Measurements from ENCODE around the gene CIAO3. TPM values are rescaled to one million over a fixed set of nuclear protein-coding genes. Genes with fewer than 3 reads are reported as not detected.
"Not testable (repeated sequence)": the region's sequence is repeated elsewhere in the genome, so short reads cannot be mapped to it uniquely, and the experiment has no call there.

Gene CIAO3
- polyA plus RNA-seq, 2 donors = 21.9 to 41.2 TPM

DNA sequence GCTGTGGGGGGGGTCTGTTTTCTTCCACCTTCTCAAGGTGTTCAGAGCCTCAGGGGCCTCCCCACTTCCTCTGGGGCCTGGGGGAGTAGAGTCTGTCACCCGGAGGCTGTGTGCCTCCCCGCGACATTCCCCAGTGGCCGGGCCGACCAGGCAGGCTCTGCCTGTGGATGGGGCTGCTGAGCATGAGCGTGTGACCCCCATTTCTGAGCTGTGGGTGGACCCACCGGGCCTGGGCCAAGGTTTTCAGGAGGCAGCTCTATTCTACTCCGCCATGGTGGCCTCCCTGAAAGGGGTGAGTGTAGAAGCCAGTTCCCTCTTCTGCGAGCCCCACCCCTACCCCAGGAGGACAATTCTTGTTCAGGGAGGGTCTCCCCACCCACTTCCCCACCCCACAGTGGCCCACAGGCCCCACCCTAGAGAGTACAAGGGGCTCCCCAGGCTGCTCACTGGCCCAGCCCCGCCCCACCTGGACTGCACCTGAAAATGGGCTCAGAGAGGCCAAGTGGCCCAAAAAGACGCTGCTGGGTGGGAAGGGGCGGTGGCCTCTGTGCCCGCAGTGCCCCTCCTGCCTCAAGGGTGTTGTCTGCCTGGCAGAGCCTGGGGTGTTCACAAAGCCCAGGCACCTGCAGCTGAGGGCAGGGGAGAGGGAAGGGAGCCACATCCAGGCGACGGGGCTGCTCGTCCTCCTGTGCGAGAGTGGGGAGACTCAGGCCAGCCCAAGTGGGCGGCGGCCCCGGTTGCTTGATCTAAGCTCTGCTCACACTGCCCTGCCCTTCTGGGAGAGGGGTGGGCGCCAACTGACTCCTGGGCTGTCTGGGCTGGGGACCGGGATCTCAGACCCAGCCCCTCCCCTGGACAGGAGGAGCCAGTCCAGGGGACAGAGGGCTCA is 21.1 kb upstream of the CIAO3 start:
- H3K36me3 ChIP-seq (ENCODE audit: control insufficient read depth in 2 of 2, insufficient read depth in 2 of 2, low read length in 1 of 2) = no peaks in the 10 kb centered on the region
- 51 to 57% methylated on average over 22 of the region's 22 CpGs for WGBS, 2 donors
- H3K9me3 ChIP-seq (ENCODE audit: control insufficient read depth in 2 of 2, insufficient read depth in 1 of 2, low read depth in 1 of 2, low read length in 1 of 2) = no peaks in the 10 kb centered on the region
- peaks cover 0 to 5% of the 10 kb centered on the region in 2 donors for H3K4me1 ChIP-seq (ENCODE audit: control insufficient read depth in 2 of 2, insufficient read depth in 2 of 2, low read length in 1 of 2)
- H3K4me3 ChIP-seq (ENCODE audit: low read depth in 1 of 2, low read length in 2 of 2) = no peak overlapping the region
- H3K27me3 ChIP-seq (ENCODE audit: control insufficient read depth in 1 of 2, insufficient read depth in 2 of 2, low read length in 2 of 2) = no peaks in the 10 kb centered on the region
- no peak overlapping the region for H3K27ac ChIP-seq (ENCODE audit: low read depth in 2 of 2, low read length in 1 of 2)

DNA sequence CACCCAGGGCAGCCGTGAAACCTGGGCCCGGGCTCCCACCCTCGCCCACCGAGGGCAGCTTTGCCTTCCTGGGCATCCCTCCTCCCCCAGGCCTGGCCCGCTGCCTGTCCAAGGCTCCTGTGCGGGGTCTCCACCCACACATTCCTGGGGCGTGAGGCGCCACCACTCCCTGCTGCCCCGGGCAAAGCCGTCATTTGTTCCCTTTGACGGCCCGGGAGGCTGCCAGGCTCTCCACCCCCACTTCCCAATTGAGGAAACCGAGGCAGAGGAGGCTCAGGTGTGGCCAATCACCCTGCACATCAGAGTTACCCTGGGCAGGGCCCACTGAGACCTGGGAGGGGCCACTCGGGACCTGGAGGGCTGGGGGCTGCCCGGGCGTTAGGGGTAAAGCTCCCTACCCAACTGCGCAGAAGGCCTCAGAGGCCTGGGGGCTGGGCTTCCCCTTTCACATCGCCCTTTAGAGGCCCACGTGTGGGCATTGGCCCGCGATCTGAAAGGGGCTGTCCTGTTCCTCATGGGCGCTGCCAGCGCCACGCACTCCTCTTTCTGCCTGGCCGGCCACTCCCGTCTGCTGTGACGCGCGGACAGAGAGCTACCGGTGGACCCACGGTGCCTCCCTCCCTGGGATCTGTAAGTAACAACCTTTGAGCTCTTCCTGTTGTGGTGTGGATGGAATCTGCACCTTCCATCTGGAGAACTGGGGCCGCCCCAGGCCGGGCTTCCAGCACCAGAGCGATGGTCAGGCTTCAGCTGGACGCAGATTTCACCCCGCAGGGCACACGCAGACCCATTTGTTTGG is 19.9 kb upstream of the CIAO3 start, which contains the start of gene MSLN:
Gene MSLN, plus strand, starts transcription at position 190 of the 799 bp plus-strand sequence. CDS start 1,947 bp downstream, outside the sequence.
- no peaks in the 10 kb centered on the region for H3K36me3 ChIP-seq (ENCODE audit: control insufficient read depth in 2 of 2, insufficient read depth in 2 of 2, low read length in 1 of 2)
- WGBS, 2 donors = 60 to 66% methylated on average over 34 to 37 of the region's 37 CpGs
- peaks cover 0 to 5% of the 10 kb centered on the region in 2 donors for H3K4me1 ChIP-seq (ENCODE audit: control insufficient read depth in 2 of 2, insufficient read depth in 2 of 2, low read length in 1 of 2)
- H3K4me3 ChIP-seq (ENCODE audit: low read depth in 1 of 2, low read length in 2 of 2) = no peak within 1 kb of the TSS
- no peaks in the 10 kb centered on the region for H3K27me3 ChIP-seq (ENCODE audit: control insufficient read depth in 1 of 2, insufficient read depth in 2 of 2, low read length in 2 of 2)
- peak within 1 kb of the TSS; percentile 50 to 59 for H3K27ac ChIP-seq (ENCODE audit: low read depth in 2 of 2, low read length in 1 of 2)
- no peaks in the 10 kb centered on the region for H3K9me3 ChIP-seq (ENCODE audit: control insufficient read depth in 2 of 2, insufficient read depth in 1 of 2, low read depth in 1 of 2, low read length in 1 of 2)

DNA sequence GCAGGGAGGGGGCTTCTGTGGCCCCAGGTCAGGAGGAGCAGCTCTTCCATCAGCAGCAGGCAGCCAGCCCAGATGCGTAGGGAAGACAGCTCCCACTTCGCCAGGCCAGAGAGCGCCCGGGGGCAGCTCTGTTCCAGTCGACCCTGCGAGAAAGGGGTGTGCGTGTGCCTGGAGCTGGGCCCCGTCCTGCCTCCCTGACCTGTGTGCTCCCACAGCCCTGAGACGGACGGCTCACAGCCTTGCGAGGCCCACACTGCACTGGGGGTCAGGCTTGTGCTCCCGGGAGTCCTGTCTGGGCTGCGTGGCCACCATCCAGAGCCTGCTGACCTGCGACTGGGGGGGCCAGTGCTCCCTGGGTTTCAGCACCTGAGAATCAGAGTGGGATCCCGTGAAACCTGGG is 19.3 kb upstream of the CIAO3 start:
- Histone ChIP-seq H3K4me1 (ENCODE audit: control insufficient read depth in 2 of 2, insufficient read depth in 2 of 2, low read length in 1 of 2) (peaks cover 0 to 5% of the 10 kb centered on the region in 2 donors), H3K27ac (ENCODE audit: low read depth in 2 of 2, low read length in 1 of 2) (peak overlapping the region; percentile 50 to 59), H3K4me3 (ENCODE audit: low read depth in 1 of 2, low read length in 2 of 2) (no peak overlapping the region), H3K36me3 (ENCODE audit: control insufficient read depth in 2 of 2, insufficient read depth in 2 of 2, low read length in 1 of 2) (no peaks in the 10 kb centered on the region), H3K9me3 (ENCODE audit: control insufficient read depth in 2 of 2, insufficient read depth in 1 of 2, low read depth in 1 of 2, low read length in 1 of 2) (no peaks in the 10 kb centered on the region), H3K27me3 (ENCODE audit: control insufficient read depth in 1 of 2, insufficient read depth in 2 of 2, low read length in 2 of 2) (no peaks in the 10 kb centered on the region)
- WGBS, 2 donors = 41 to 58% methylated on average over 15 of the region's 15 CpGs

DNA sequence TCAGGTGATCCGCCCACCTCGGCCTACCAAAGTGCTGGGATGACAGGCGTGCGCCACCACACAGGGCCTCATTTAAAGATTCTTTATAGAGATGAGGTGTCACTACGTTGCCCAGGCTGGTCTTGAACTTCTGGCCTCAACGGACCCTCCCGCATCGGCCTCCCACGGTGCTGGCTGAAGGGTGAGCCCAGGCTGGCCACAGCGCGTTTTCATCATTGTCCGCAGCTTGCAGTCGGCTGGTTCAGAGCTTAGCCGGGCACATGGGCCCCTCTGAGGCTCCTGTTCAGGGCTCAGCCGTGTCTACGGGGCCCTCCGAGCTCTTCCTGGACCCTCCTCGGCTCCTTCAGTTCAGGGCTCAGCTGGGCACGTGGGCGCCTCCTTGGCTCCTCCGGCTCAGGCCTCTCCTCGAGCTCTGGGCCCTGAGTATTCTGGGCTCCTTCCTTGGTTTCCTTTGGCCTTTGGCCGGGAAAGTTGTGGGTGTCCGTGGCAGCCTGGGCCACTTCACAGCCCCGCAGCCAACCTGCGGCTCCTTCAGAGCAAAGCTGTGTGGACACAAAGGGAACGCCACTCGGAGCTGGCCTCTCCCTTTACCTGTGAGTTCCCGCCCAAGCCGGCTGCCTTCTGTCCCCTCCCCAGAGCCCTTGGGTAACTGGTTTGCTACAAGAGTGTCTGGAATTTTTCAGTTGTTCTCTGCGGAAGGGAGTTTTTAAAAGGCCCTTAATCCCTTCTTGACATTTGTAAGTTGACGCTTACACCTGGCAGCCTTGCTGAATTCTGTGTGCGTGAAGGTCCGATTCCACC is 18.5 kb upstream of the CIAO3 start:
- no peaks in the 10 kb centered on the region for H3K27me3 ChIP-seq (ENCODE audit: control insufficient read depth in 1 of 2, insufficient read depth in 2 of 2, low read length in 2 of 2)

DNA sequence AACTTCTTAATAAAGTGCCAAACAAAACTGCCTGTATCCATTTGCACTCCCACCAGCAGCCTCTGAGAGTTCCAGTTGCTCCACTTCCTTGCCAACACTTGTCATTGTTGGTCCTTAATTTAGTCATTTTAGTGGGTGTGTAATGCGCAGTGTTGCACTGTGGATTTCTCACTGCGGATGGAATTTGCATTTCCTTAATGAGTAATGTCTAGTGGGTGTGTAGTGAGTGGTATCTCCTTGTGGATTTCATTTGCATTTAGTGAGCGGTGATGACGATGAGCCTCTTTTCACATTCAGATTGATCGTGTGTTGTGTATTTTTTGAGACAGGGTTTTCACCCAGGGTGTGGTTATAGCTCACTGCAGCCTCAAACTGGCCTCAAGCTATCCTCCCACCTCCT is 15.6 kb upstream of the CIAO3 start:
- H3K27me3 ChIP-seq (ENCODE audit: control insufficient read depth in 1 of 2, insufficient read depth in 2 of 2, low read length in 2 of 2) = peaks cover 0 to 3% of the 10 kb centered on the region in 2 donors

More for the DNA sequence above, 18.5 kb upstream of the CIAO3 start:
- no peak overlapping the region for H3K4me3 ChIP-seq (ENCODE audit: low read depth in 1 of 2, low read length in 2 of 2)
- no peaks in the 10 kb centered on the region for H3K9me3 ChIP-seq (ENCODE audit: control insufficient read depth in 2 of 2, insufficient read depth in 1 of 2, low read depth in 1 of 2, low read length in 1 of 2)
- peaks cover 0 to 5% of the 10 kb centered on the region in 2 donors for H3K4me1 ChIP-seq (ENCODE audit: control insufficient read depth in 2 of 2, insufficient read depth in 2 of 2, low read length in 1 of 2)
- H3K27ac ChIP-seq (ENCODE audit: low read depth in 2 of 2, low read length in 1 of 2) = peak overlapping the region; percentile 50 to 59
- no peaks in the 10 kb centered on the region for H3K36me3 ChIP-seq (ENCODE audit: control insufficient read depth in 2 of 2, insufficient read depth in 2 of 2, low read length in 1 of 2)
- 68 to 70% methylated on average over 34 of the region's 34 CpGs for WGBS, 2 donors

DNA sequence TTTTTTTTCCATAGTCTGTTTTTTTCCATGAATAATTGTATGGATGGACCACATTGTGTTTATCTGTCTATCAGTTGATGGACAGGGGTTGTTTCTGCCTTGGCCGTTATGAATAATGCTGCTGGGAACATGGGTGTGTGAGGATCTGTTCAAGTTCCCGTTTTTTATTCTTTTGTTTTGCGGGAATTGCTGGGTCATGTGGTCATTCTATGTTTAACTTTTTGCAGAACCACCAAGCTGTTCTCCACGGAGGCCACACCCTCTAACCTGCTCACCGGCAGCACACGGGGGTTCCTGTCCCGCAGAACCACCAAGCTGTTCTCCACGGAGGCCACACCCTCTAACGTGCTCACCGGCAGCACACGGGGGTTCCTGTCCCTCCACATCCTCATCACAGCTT is 13.9 kb upstream of the CIAO3 start:
- H3K27ac ChIP-seq (ENCODE audit: low read depth in 2 of 2, low read length in 1 of 2) = no peak overlapping the region
- H3K9me3 ChIP-seq (ENCODE audit: control insufficient read depth in 2 of 2, insufficient read depth in 1 of 2, low read depth in 1 of 2, low read length in 1 of 2) = no peaks in the 10 kb centered on the region
- H3K4me1 ChIP-seq (ENCODE audit: control insufficient read depth in 2 of 2, insufficient read depth in 2 of 2, low read length in 1 of 2) = peaks cover 0 to 5% of the 10 kb centered on the region in 2 donors
- peaks cover 0 to 3% of the 10 kb centered on the region in 2 donors for H3K27me3 ChIP-seq (ENCODE audit: control insufficient read depth in 1 of 2, insufficient read depth in 2 of 2, low read length in 2 of 2)
- H3K4me3 ChIP-seq (ENCODE audit: low read depth in 1 of 2, low read length in 2 of 2) = no peak overlapping the region
- no peaks in the 10 kb centered on the region for H3K36me3 ChIP-seq (ENCODE audit: control insufficient read depth in 2 of 2, insufficient read depth in 2 of 2, low read length in 1 of 2)
- 37 to 39% methylated on average over 11 of the region's 11 CpGs for WGBS, 2 donors

More for the DNA sequence above, 15.6 kb upstream of the CIAO3 start:
- WGBS, 2 donors = 87 to 92% methylated on average over 5 of the region's 5 CpGs
- Histone ChIP-seq H3K4me1 (ENCODE audit: control insufficient read depth in 2 of 2, insufficient read depth in 2 of 2, low read length in 1 of 2) (peaks cover 0 to 9% of the 10 kb centered on the region in 2 donors), H3K4me3 (ENCODE audit: low read depth in 1 of 2, low read length in 2 of 2) (no peak overlapping the region), H3K36me3 (ENCODE audit: control insufficient read depth in 2 of 2, insufficient read depth in 2 of 2, low read length in 1 of 2) (no peaks in the 10 kb centered on the region), H3K27ac (ENCODE audit: low read depth in 2 of 2, low read length in 1 of 2) (no peak overlapping the region), H3K9me3 (ENCODE audit: control insufficient read depth in 2 of 2, insufficient read depth in 1 of 2, low read depth in 1 of 2, low read length in 1 of 2) (no peaks in the 10 kb centered on the region)

DNA sequence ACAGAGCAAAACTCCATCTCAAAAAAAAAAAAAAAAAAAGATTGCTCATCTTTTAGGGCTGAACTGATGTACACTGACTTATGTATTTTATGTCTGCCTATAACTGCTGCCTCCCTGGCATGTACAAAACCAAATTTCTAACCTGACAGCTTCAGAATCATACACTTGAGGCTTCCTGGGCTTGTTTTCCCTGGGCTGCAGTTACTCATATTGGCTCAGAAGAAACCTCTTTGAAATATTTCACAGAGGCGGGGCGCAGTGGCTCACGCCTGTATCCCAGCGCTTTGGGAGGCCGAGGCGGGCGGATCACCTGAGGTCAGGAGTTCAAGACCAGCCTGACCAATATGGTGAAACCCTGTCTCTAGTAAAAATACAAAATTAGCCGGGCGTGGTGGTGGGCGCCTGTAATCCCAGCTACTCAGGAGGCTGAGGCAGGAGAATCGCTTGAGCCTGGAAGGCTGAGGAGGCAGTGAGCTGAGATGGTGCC is 13.4 kb upstream of the CIAO3 start:
- not testable (repeated sequence) for H3K27ac ChIP-seq (ENCODE audit: low read depth in 2 of 2, low read length in 1 of 2); H3K36me3 ChIP-seq (ENCODE audit: control insufficient read depth in 2 of 2, insufficient read depth in 2 of 2, low read length in 1 of 2)

DNA sequence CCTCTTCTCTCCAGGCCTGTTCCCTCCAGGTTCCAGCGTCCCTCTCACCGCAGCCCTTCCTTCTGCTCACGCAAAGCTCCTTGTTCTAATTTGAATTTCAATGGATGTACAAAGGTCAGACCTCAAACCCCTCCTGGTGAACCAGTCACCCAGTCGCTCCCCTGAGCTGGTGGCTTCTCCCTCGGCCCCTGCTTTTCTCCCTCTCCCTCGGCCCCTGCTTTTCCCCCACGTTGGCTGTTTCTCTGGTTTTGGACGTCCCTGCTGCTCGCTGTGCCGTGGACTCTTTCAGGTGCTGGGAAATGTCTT is 11.2 kb upstream of the CIAO3 start:
- H3K9me3 ChIP-seq (ENCODE audit: control insufficient read depth in 2 of 2, insufficient read depth in 1 of 2, low read depth in 1 of 2, low read length in 1 of 2) = no peaks in the 10 kb centered on the region
- H3K4me3 ChIP-seq (ENCODE audit: low read depth in 1 of 2, low read length in 2 of 2) = no peak overlapping the region
- H3K36me3 ChIP-seq (ENCODE audit: control insufficient read depth in 2 of 2, insufficient read depth in 2 of 2, low read length in 1 of 2) = no peaks in the 10 kb centered on the region
- H3K4me1 ChIP-seq (ENCODE audit: control insufficient read depth in 2 of 2, insufficient read depth in 2 of 2, low read length in 1 of 2) = peaks cover 0 to 5% of the 10 kb centered on the region in 2 donors
- no peak overlapping the region for H3K27ac ChIP-seq (ENCODE audit: low read depth in 2 of 2, low read length in 1 of 2)
- 30 to 31% methylated on average over 10 of the region's 10 CpGs for WGBS, 2 donors
- peaks cover 0 to 3% of the 10 kb centered on the region in 2 donors for H3K27me3 ChIP-seq (ENCODE audit: control insufficient read depth in 1 of 2, insufficient read depth in 2 of 2, low read length in 2 of 2)

More for the DNA sequence above, 13.4 kb upstream of the CIAO3 start:
- not testable (repeated sequence) for H3K9me3 ChIP-seq (ENCODE audit: control insufficient read depth in 2 of 2, insufficient read depth in 1 of 2, low read depth in 1 of 2, low read length in 1 of 2); H3K4me1 ChIP-seq (ENCODE audit: control insufficient read depth in 2 of 2, insufficient read depth in 2 of 2, low read length in 1 of 2); H3K27me3 ChIP-seq (ENCODE audit: control insufficient read depth in 1 of 2, insufficient read depth in 2 of 2, low read length in 2 of 2); H3K4me3 ChIP-seq (ENCODE audit: low read depth in 1 of 2, low read length in 2 of 2)
- WGBS, 2 donors = 80 to 85% methylated on average over 11 of the region's 11 CpGs

Data from esophagus (tissue), 2 donors.